ENCODE measurements around the gene KIF26B.
"Not testable (repeated sequence)": the region's sequence is repeated elsewhere in the genome, so short reads cannot be mapped to it uniquely, and the experiment has no call there.

Gene KIF26B

GRCh38 chr1:245332085-245332484 is 177.3 kb downstream of the KIF26B start:
- no peak for DNase-seq

DNA sequence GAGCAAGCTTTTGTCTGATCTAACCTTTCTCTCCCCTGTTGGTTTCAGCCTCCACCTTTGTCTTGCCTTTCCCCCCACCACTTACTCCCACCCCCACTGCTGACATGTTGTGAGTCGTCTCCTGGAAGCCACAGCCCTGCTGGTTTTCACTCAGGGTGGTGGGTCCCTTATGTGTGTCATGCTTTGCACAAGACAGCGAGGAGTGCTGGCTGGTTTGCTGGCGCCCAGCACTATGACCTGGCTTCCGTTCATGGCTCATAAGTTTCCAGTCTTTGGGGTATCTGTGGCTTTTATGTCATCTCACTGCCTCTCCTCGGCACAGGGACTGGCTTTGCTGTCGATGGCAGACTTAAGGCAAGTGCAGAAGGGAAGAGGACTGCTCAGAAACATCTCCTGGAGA is 177.7 kb downstream of the KIF26B start:
- no peak for DNase-seq

DNA sequence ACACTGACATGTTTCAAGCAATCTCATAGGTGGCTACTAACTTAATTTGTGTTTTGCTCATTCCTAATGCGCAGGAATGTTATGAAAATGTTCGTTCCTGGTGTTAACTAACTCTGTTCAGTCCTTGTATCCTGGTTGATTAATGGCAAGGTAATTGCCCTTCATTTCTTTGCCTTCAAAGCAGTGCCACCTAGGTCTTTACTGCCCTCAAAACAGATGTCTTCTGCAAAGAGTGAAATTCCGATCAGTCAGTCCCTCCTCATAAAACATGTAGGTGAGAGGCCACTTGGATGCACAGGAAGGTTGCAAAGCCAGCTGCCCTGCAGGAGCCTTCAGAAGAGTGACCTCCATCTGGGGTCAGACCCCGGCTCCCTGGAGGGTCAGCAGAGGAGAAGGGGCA is 179.4 kb downstream of the KIF26B start:
- DNase-seq, result no peak

DNA sequence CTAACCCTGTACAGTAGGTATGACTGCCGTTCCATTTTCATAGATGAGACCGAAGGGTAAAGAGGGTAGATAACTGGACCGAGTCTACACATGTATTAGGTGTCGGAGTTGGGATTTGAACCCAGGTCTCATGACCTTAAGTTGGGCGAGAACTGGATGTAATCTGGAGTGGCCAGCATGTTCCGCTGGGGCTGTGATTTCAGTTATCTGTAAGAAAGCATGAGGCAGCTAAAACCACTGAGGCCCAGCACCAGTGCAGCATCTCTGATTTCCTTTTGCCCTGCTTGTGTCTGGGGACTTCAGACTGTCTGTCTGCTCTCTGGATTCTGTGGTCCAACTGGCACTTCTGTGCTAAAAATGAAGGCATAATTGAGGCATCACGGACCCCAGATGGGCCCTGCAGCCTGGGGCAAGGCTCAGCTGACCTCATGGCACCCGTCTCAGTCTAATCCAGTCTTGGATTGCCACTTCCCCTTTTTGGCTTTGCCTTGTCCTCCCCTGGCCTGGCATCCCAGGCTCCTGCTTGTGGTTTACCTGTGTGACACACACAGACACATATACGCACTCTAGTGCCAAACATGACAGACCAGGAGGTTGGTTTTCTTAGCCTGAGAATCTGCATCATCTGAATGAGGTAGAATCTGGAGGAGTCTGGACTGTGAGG is 180.2 kb downstream of the KIF26B start:
- DNase-seq, result no peak

DNA sequence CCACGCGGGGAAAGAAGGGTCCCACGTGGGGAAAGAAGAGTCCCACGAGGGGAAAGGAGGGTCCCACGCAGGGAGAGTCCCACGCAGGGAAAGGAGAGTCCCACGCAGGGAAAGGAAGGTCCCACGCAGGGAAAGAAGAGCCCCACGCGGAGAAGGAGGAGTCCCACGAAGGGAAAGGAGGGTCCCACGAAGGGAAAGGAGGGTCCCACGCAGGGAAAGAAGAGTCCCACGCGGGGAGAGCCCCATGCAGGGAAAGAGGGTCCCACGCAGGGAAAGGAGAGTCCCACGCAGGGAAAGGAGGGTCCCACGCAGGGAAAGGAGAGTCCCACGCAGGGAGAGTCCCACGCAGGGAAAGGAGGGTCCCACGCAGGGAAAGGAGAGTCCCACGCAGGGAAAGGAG is 180.9 kb downstream of the KIF26B start:
- DNase-seq, result not testable (repeated sequence)

DNA sequence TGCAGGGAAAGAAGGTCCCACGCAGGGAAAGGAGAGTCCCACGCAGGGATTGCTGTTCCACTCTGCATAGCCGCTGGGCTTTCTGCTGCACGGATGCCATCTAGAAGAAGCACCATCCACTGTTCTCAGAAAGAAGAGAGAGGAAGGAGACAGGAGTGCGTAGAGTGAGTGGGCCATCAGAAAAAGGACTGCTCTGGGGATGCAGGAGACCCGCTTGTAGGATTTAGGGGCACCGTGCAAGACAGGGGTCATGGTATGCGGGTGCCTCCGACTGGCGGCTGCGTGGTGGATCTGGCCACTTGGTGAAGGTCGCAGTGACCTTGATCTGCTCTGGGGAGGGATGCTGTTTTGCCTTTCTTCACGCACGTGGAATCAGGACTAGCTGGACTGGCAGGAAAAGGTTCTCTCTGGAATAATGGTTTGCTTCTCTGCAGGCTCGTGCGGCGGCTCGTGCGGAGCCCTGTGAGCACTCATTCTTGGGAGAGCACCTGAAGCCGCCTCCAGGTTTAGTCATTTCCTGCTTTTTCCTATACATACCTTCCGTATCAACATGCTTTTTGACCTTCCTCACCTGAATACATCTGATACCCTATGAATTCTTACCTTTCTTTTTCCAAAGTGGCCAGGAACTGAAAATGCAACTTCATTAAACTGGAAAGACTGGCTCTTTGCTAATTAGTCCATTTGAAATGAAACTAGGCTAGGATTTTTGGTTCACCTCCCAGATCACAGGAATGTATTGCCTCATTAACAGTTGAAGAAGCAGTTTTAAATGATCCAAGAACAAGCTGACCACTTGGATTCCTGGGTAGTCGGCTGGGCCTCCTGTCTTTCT is 181.6 kb downstream of the KIF26B start:
- no peak for DNase-seq

DNA sequence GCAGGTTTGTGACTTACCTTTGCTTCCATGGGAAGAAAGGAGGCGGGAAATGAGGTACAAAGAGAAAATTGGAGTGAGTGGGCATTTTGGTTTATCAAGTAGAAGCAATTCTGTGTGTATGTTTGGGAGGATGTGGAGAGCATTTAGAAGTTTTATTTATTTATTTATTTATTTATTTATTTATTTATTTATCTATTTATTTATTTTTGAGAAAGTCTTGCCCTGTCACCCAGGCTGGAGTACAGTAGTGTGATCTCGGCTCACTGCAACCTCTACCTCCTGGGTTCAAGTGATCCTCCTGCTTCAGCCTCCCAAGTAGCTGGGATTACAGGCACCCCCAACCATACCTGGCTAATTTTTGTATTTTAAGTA is 182.2 kb downstream of the KIF26B start:
- not testable (repeated sequence) for DNase-seq

GRCh38 chr1:245337829-245338484 is 183.2 kb downstream of the KIF26B start:
- no peak for DNase-seq

DNA sequence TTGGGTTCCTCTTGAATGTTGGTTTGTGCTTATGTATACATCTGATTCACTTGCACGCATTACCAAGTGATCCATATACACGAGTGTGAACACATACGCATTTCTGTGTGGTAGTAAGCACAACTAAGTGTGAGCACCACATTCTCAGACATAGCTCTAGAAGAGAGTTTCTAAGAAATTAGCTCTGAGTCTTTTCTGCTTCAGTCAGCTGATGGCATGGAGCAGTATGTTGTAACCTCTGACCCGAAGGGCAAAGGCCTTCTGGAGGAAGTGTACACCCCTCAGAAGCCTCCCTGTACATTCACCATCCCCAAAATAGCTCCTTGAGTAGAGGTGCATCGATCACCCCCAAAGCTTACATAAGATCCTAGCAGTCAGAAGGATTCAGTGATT is 183.7 kb downstream of the KIF26B start:
- no peak for DNase-seq

DNA sequence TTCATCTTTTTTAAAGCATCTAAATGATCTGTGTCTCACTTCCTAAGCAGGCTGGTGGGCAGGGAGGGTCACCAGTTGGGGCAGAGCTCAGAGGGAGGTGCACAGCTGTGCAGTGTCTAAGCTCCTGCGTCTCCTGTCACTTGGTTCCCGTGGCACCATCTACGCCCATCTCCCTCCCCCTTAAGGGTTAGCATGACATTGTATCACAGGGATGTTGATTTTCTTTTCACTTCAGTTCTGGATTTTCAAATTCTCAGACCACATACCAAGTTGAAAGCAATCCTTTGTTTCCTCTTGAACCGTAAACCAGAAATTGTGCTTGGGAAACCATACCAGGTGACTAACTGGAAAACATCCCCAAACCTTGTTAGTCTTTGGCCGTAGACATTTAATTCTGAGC is 187.0 kb downstream of the KIF26B start:
- DNase-seq, result no peak

GRCh38 chr1:245345191-245345884 is 190.6 kb downstream of the KIF26B start:
- no peak for DNase-seq

GRCh38 chr1:245348626-245349025 is 193.8 kb downstream of the KIF26B start:
- DNase-seq, result no peak

GRCh38 chr1:245353411-245353810 is 198.6 kb downstream of the KIF26B start:
- no peak for DNase-seq

GRCh38 chr1:245353915-245354775 is 199.4 kb downstream of the KIF26B start:
- no peak for DNase-seq

- not testable (repeated sequence) for DNase-seq
These were observed 201.3 kb downstream of the KIF26B start for GRCh38 chr1:245355851-245356630.

DNA sequence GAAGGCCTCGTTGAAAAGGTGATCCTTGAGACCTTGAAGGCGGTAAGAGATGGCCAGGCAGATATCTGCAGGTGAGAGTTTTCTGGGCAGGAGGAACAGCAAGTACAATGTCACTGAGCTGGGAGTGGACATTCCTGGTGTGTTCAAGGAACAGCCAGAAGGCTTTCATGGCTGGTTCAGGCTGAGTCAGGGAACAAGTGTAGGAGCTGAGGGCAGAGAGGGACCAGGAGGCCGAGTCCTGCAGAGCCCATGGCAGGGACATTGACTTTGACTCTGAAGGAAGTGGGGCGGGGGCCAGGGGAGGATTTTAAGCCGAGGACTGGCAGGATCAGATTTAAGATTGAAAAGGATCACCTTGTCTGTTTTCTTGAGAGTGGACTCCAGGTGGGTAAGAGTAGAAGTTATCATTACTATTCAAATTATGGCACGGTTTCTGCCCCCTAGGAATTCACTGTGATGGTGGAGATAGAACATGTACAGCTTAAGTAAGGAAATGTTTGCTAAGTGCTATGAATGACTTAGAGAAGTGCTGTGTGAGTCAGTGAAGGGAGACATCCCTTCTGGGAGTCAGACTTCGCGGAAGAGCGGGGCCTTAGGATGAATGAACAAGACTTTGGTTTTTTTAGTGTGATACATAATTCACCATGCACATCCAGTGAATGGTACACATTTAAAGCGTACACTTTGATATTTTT is 202.3 kb downstream of the KIF26B start:
- no peak for DNase-seq

- DNase-seq, result not testable (repeated sequence)
These were observed 204.4 kb downstream of the KIF26B start for GRCh38 chr1:245359101-245359680.

DNA sequence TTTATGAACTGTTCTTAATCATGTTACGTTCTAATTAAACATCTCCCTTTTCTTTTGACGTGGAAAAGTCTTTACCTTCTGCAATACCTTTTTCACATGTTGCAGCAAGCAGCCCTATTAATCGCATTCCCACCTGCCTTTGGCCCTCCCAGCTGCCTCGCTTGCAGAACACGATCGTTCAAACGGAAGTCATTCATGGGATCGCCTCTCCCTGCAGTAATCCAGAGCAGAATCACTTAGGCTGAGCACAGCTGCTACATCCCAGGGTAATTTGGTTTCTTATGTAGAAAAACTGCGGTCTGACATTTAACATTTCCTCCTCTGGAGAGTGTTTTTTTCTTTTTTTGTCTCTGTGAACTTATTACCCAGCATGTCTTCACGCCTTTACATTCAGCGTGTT is 206.3 kb downstream of the KIF26B start:
- DNase-seq, result no peak

DNA sequence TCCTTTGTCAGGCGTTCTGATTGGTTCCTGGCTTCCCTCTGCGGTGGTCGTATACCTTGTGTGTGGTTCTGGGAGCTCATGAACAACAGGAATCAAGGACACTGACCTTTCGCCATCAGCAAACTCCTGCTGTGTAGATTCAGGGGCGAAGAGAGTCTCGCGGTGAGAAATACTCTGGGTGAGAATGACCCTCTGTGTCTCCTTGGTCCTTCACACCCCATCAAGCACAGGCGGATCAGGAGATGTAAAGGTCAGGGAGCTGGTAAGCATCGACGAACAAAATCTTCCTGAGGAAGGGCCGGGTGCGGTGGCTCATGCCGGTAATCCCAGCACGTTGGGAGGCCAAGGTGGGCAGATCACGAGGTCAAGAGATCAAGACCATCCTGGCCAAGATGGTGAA is 207.2 kb downstream of the KIF26B start:
- no peak for DNase-seq

DNA sequence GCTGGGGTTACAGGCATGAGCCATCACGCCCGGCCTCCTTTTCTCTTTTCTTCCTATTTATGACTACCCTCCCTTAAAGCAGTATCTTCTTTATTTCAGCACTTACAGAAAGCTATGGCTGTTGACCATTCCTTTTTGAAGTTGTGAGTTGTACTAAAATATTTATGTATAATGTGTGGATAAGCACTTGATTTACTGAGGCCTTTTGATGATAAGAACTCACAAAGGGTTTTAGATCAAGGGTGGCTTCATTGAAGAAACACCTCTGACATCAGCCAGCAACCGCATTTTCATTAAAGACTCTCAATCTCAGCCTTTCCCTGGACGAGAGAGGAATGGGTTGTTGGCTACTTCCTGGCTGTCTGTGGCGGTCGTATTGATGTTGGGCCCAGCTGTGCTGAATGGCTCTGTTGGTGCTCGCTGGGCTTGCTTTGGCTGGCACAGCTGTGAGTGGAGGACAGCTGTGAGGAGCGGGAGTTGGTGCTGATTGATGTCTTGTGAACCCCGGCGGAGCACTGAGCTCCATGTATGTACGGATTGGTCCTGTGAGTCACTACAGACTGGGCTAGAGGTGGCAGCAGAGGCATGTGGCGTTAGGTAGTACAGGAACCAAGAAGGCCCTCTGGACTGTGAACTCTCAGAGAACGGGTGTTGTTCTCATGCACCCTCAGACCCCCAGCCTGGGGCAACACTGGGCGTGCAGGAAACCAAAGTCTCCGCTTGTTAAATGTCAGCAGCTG is 208.8 kb downstream of the KIF26B start:
- DNase-seq, result no peak
